ENCODE results near the gene TFR2. TPM values are rescaled to one million over a fixed set of nuclear protein-coding genes. Genes with fewer than 3 reads are reported as not detected.

The TFR2 gene
- total and polyA plus RNA-seq, 9 of the 15 experiments (the other 6 are each of a cell fraction or from before 2014, with no cell fraction given), result 3.8 to 123 (median 51.1) TPM

- TF ChIP-seq KLF13 (tag; IDR thresholded peaks at IDR 0.05; ENCODE audit: borderline replicate concordance, low read depth), result no peak
- TF ChIP-seq RNF2 (IDR thresholded peaks at IDR 0.05), result no peak
- TF ChIP-seq DEAF1 (CRISPR knock-in tag; IDR thresholded peaks at IDR 0.05), result no peak
- TF ChIP-seq TRIM24 (IDR thresholded peaks at IDR 0.05), result 0 out of 4 replicates have a peak, but pooled peaks of 1 of the 2 experiments have one; percentile 20
- TF ChIP-seq STAT5A (IDR thresholded peaks at IDR 0.05; ENCODE audit: borderline replicate concordance, low read length), result no peak
- no peak for TF ChIP-seq EZH2 (IDR thresholded peaks at IDR 0.05; ENCODE audit: borderline replicate concordance, low read depth, low read length)
- no peak for TF ChIP-seq GTF2B (IDR thresholded peaks at IDR 0.05; ENCODE audit: extremely low read depth, insufficient read length)
- TF ChIP-seq ZNF133 (CRISPR knock-in tag; IDR thresholded peaks at IDR 0.05), result no peak
- peak; percentile 89 for TF ChIP-seq TGIF2 (CRISPR knock-in tag; IDR thresholded peaks at IDR 0.05)
- TF ChIP-seq ZNF592 (IDR thresholded peaks at IDR 0.05), result no peak
- 0 out of 2 replicates have a peak, but pooled peaks have one; percentile 40 for TF ChIP-seq MXI1 (IDR thresholded peaks at IDR 0.05; ENCODE audit: low read depth, low read length)
- peak; percentile 37; the same call in 1 of the 2 replicates for TF ChIP-seq MTA3 (IDR thresholded peaks at IDR 0.05; ENCODE audit: borderline replicate concordance)
- no peak for TF ChIP-seq ZNF583 (CRISPR knock-in tag; IDR thresholded peaks at IDR 0.05)
- TF ChIP-seq C11orf30 (IDR thresholded peaks at IDR 0.05; ENCODE audit: low read depth), result no peak
- peak; percentile 39 for TF ChIP-seq FOS (IDR thresholded peaks at IDR 0.05; ENCODE audit: extremely low read depth, insufficient read length)
- TF ChIP-seq HBP1 (CRISPR knock-in tag; IDR thresholded peaks at IDR 0.05), result no peak
- TF ChIP-seq XRCC4 (IDR thresholded peaks at IDR 0.05; ENCODE audit: extremely low read depth, insufficient read depth, insufficient read length), result no peak
- TF ChIP-seq SNRNP70 (optimal IDR thresholded peaks at IDR 0.05; ENCODE audit: low read depth, low read length), result no peak
- no peak for TF ChIP-seq RFX5 (IDR thresholded peaks at IDR 0.05; ENCODE audit: low read depth, low read length)
- TF ChIP-seq DDX20 (tag; IDR thresholded peaks at IDR 0.05; ENCODE audit: low read depth), result no peak
- TF ChIP-seq ZNF143 (CRISPR knock-in tag; IDR thresholded peaks at IDR 0.05), result no peak; the same call in 1 of the 2 replicates
Measured at GRCh38 chr7:100655908-100656674, 14.7 kb upstream of the TFR2 start, which contains the start of gene ACTL6B (continued).

Measured in K562 (cell line).